ENCODE results near the gene UCP2.
A peak's percentile ranks its signal among the peaks of the same experiment; 100 is the strongest.

UCP2 gene

GRCh38 chr11:74009675-74010305 is 27.1 kb upstream of the UCP2 start:
- DNase-seq: no peak

DNA sequence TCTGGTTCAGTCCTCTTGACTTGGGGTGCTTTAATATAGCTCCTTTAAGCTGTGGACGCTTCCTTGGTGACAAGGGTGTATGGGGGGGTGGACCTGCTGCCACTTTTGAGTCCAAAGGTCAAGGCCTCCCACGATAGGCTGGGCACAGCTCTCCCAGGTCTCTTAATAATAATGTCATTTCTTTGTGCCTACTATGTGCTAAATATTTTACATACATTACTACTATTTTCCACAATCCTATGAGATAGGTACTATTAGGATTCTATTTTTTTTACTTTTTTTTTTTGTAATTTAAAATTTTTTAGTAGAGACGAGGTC is 26.5 kb upstream of the UCP2 start:
- no peak for DNase-seq

GRCh38 chr11:74008373-74009229 is 26.0 kb upstream of the UCP2 start, which contains the start of gene UCP3:
UCP3 (minus strand) TSS chr11:74009085; CDS start chr11:74007042, 2,043 bp downstream.
- DNase-seq: no peak

DNA sequence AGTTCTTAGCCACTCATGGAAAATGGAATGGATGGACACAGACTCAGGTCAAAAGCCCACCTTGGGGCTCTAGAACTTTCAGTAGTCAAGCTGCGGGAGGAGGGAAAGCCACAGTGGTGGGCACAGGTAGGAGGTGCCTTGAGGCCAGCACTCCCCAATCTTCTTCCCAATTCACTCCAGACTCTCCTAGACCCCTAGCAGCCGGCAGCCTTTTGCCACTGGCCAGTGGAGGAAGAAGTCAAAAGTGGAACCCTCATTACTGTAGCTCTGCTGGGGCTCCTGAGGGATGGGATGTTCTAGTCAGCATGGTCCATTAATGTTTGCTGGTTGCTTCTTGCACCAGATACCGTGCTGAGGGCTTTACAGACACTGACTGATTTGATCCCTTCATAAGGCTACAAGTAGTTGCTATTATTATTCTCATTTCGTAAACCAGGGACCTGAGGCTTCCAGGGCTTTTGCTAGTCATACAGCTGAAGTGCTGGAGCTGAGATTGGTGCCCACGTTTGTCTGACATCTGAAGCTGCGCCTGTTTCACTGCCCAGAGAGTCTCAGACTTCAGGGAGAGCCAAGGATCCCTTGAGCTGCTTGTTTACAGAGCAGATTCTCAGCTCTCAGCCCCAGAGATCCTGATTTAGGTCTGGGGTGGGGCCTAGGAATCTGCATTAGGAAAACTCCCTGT is 25.2 kb upstream of the UCP2 start:
- no peak for DNase-seq

- no peak for DNase-seq
Observed at GRCh38 chr11:74006743-74007304, 24.2 kb upstream of the UCP2 start.

DNA sequence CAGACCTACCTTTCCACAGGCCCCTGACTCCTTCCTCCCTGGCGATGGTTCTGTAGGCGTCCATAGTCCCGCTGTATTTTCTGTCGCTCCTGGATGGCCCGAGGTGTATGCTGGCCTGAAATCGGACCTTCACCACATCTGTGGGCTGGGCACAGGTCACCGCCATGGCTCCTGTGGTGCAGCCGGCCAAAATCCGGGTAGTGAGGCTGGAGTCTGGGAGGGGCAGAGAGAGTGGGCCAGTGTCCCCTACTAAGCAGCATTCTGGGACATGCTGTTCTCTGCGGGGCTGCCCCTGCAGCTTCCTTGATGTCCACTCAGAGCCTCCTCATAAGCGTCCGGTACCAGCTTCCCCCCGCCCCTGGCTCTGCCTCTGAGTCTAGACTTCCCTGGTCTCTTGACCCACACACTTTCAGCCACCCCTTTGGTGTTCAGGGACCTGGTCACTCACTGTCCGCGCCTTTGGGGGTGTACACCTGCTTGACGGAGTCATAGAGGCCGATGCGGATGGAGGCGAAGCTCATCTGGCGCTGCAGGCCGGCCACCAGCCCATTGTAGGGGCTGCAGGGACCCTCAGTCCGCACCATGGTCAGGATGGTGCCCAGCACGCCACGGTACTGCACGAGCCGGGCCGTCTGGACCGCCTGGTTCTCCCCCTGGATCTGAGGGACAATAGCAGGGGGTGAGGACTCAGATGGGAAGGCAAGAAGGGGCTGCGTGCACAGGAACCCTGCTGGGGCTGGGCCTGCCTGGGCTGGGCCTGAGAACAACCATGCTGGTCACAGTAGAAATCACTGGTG is 23.3 kb upstream of the UCP2 start:
- DNase-seq: no peak

DNA sequence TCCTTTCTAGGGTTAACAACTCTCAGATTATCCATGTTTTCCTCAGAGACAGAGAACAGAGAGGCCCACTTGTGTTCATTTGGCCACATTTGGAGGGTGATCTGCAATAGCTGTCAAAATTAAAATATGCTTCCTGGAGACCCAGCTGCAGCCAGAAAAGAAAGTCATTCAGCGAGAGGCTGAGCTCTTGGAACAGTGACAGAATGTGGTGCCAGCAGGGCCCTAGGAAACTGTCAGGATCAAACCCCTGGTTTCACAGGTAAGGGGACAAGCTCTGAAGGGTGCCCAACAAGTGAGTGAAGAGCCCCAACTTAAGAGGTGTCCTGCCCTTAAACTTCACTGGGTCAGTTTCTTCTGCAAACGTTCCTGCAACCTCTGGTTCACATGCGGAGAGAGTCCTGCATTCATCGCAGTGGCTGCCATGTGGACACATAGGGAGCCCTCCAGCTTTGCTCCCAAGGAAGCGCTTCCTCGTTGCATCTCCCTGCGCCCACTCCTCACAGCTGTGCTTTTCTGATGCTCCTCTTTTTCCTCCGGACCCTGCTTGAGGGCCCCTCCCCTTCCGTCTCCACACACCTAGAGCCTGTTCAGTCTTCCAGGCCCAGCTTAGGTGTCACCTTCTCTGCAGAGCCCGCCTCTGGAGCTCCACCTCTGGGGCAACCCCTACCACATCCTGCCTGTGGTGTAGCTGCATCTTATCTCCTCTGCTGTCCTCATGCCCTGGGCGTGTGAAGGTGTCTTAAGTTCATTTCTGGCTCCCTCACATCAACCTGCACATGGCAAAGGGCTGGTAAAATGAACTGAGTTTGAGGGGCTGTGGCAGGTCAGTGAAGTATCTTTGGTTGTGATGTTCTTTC is 22.3 kb upstream of the UCP2 start:
- peak; percentile 91 for DNase-seq

DNA sequence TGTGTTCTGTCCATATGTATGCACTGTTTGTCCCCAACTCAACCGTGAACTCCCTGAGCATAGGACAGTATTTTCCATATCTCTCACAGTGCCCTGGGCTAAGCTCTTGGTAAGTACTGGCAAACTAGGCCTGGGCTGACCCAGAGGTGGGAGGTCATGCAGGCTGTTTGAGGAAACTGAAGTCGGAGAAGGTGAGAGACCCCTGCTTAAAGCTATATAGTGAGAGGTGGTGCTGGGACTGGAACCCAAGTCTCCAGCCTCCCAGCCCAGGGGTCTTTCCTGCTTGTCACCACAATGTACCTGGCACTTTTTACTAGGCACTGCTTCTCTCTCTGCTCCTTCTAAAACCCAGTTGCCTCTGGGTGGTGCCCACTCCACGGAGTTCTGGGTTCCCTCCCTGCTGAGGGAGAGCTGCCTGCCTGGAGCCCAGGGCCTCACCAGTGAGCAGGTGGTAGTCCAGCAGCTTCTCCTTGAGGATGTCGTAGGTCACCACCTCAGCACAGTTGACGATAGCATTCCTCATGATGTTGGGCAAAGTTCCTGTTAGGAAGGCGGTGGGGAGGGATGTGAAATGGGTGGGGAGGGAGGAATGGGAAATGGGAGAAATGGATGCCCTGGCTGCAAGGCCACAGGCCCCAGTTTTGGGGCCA is 21.5 kb upstream of the UCP2 start:
- DNase-seq: no peak

- DNase-seq: no peak
Observed at GRCh38 chr11:74002832-74003231, 20.2 kb upstream of the UCP2 start.

GRCh38 chr11:74001822-74002286 is 19.2 kb upstream of the UCP2 start:
- DNase-seq: no peak

DNA sequence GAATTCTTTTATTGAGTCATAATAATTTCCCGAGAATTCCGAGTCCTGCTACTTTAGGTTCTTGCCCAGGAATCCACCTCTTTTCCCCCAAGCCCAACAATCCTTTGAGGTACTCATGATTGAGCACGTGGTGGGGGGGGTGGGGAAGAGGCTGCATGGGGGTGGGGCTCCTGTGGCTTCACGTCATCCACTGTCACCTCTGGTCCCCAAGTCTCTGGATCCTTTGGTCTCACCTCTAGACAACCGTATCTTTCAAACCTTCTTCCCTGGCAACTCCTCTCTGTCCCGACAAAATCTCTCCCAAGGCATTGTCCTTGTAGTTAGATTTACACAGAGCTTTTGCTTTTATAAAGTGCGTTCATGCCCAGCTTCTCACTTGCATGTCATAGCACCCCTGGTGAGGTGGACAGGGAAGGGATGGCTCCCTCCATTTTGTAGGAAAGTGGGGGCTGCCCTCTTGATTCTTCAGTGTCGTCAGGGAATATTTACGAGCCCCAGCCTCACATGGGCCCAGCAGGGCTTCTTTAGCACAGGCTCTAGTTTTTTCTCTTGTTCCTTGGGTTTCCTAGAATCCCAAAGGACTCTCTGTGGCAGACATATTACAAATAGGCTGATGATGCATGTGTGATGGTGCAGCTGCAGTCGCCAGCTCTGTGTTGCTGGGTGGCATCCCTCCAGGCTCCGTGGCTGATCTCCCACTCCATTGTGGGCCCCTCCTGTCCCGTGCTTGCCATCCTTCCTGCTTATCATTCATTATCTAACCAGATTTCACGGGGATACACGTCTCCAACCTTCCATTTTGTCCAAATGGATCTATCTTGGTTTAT is 17.9 kb upstream of the UCP2 start:
- DNase-seq: no peak

DNA sequence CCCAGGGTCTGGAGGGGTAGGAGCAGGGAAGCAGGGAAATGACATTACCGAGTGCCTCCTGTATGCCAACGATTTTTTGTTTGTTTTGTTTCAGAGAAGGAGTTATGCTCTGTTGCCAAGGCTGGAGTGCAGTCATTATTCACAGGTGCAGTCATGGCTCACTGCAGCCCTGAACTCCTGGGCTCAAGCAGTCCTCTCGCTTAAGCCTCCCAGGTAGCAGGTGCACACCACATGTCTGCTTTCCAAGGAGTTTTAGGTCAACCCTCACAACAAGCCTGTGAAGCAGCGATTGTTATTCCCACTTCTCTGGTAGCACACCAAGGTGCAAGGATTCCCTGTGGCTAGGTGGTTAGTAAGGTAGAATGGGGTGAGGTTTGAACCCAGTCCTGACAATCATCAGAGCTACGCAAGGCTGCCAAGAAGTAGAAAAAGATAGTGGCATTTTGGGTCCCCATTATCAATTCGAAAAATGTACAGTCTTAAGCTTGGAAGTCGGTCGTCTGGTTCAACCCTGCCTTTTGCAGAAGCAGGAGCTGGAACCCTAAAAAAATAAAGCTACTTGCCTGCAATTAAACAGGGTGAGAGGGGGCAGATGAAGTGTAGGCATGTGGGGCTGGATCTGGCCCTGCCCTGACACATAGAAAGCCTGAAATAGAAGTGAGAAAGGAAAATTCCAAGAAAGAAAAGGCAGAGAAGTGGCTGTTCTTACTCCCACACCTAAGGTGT is 17.1 kb upstream of the UCP2 start:
- DNase-seq: no peak

DNA sequence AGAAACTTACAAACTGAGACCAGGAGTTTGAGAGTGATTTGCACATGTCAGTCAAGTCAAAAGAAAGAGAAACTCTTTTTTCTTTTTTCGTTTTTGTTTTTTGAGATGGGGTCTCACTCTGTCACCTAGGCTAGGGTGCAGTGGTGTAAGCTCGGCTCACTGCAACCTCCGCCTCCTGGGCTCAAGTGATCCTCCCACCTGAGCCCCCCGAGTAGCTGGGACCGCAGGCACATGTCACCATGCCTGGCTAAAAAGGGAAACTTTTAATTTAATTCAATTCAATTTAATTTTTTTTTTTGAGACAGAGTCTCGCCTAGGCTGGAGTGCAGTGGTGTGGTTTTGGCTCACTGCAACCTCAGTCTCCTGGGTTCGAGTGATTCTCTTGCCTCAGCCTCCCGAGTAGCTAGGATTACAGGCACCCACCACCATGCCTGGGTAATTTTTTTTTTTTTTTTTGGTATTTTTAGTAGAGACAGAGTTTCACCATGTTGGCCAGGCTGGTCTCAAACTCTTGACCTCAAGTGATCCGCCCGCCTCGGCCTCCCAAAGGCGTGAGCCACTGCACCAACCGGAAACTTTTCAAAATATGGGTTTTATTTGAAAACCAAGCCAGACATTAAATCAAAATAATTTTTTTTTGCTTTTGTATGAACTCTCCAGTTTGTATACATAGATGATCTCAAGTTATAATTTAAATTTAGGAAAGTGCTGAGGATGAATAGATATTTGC is 16.4 kb upstream of the UCP2 start:
- DNase-seq: no peak

DNA sequence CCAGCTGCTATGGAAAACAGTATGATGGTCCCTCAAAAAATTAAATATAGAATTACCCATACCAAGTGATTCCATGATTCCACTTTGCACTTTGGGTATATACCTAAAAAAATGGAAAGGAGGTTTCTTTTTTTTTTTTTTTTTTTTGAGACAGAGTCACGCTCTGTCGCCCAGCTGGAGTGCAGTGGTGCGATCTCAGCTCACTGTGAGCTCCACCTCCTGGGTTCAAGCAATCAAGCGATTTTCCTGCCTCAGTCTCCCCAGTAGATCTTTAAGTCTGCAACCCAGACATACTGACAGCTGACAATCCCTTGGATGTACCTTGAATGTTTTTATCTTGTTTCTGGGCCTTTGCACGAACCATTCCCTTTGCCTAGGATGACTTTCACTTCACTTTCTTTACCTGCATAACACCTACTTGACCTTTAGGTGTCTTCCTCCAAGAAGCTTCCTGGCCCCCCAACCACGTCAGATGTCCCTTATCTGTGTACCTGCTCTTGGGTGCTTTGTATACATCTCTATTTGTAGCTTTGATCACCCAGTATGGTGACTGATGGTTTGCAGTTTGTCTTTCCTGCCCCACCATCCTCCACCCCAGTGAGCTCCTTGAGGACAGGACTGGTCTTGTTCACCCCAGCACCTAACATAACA is 14.6 kb upstream of the UCP2 start:
- DNase-seq: no peak

GRCh38 chr11:73996161-73996747 is 13.6 kb upstream of the UCP2 start:
- no peak for DNase-seq

- peak; percentile 88 for DNase-seq
Observed at GRCh38 chr11:73995731-73996130, 13.1 kb upstream of the UCP2 start.

GRCh38 chr11:73995247-73995646 is 12.6 kb upstream of the UCP2 start:
- peak; percentile 90 for DNase-seq

Measured in CD4-positive, alpha-beta T cell treated with Interleukin-17A for 1 hour (primary cell).